CD4-positive, alpha-beta T cell treated with Interleukin-15 for 4 hours (primary cell): Measurements from ENCODE around the gene SORCS2.

Experiments used
- DNase-seq: peaks from one replicate; pipeline ENCODE4 v3.0.0-alpha.2; 2020; ENCODE audit warnings: low spot score

SORCS2 gene

GRCh38 chr4:7750972-7751371 lies 558.6 kb downstream of the SORCS2 start:
- no peak for DNase-seq

GRCh38 chr4:7752649-7753048 lies 560.3 kb downstream of the SORCS2 start:
- DNase-seq, result no peak

GRCh38 chr4:7753271-7753670 lies 560.9 kb downstream of the SORCS2 start:
- DNase-seq, result no peak

- no peak for DNase-seq
Measured at GRCh38 chr4:7753931-7754465, 561.7 kb downstream of the SORCS2 start.

GRCh38 chr4:7754565-7755262 lies 562.4 kb downstream of the SORCS2 start:
- no peak for DNase-seq

GRCh38 chr4:7755561-7755960 lies 563.2 kb downstream of the SORCS2 start:
- DNase-seq, result no peak

- no peak for DNase-seq
Measured at GRCh38 chr4:7756071-7756470, 563.7 kb downstream of the SORCS2 start.

GRCh38 chr4:7756561-7757355 lies 564.4 kb downstream of the SORCS2 start:
- DNase-seq, result no peak

- DNase-seq, result no peak
Measured at GRCh38 chr4:7757501-7758471, 565.4 kb downstream of the SORCS2 start.

GRCh38 chr4:7758476-7758875 lies 566.1 kb downstream of the SORCS2 start:
- no peak for DNase-seq

- peak; percentile 79 for DNase-seq
Measured at GRCh38 chr4:7759216-7759615, 566.9 kb downstream of the SORCS2 start.

- DNase-seq, result no peak
Measured at GRCh38 chr4:7759635-7760034, 567.3 kb downstream of the SORCS2 start.

GRCh38 chr4:7760228-7760627 lies 567.9 kb downstream of the SORCS2 start:
- DNase-seq, result no peak

GRCh38 chr4:7760706-7761105 lies 568.4 kb downstream of the SORCS2 start:
- DNase-seq, result no peak

- DNase-seq, result no peak
Measured at GRCh38 chr4:7761312-7761711, 569.0 kb downstream of the SORCS2 start.

GRCh38 chr4:7761720-7762119 lies 569.4 kb downstream of the SORCS2 start:
- peak; percentile 45 for DNase-seq

- DNase-seq, result no peak
Measured at GRCh38 chr4:7762376-7763030, 570.2 kb downstream of the SORCS2 start.

GRCh38 chr4:7763106-7763505 lies 570.8 kb downstream of the SORCS2 start:
- DNase-seq, result no peak

GRCh38 chr4:7763788-7764187 lies 571.5 kb downstream of the SORCS2 start:
- DNase-seq, result no peak

- no peak for DNase-seq
Measured at GRCh38 chr4:7764466-7764865, 572.1 kb downstream of the SORCS2 start.

- no peak for DNase-seq
Measured at GRCh38 chr4:7765666-7766065, 573.3 kb downstream of the SORCS2 start.

GRCh38 chr4:7766086-7766485 lies 573.7 kb downstream of the SORCS2 start:
- DNase-seq, result no peak
